NB4 (cell line): ENCODE data around the gene SRP19.

ENCODE experiments used
- TF ChIP-seq, protein P1 (sequence below): IDR thresholded peaks from 2 replicates; pipeline ENCODE4 v1.6.1; 2011; ENCODE audit warnings: low read depth, low read length
- TF ChIP-seq, protein P2 (sequence below): IDR thresholded peaks from one replicate; pipeline ENCODE4 v1.5.1; 2012; ENCODE audit warnings: low read depth, low read length

DNA sequence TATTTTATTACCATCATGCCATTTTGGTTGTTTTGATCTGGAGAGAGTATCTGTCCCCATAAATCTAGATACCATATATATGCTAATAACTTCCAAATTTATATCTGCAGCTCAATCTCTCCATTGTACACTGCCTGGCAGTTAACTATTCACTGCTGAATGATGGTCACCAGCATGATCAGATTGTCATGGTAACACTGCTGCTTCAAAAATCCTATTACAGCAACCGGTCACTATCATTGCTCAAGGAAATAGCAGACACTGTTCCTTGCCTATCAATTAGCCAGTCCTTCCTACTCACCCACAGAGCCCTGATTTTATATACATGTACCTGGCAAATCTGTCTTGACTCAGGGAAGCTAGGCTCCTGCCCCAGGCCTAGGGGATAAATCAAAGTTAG, 49.4 kb downstream of the SRP19 start:
- TF ChIP-seq, protein P1, sequence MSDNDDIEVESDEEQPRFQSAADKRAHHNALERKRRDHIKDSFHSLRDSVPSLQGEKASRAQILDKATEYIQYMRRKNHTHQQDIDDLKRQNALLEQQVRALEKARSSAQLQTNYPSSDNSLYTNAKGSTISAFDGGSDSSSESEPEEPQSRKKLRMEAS: no peak
- TF ChIP-seq, protein P2, sequence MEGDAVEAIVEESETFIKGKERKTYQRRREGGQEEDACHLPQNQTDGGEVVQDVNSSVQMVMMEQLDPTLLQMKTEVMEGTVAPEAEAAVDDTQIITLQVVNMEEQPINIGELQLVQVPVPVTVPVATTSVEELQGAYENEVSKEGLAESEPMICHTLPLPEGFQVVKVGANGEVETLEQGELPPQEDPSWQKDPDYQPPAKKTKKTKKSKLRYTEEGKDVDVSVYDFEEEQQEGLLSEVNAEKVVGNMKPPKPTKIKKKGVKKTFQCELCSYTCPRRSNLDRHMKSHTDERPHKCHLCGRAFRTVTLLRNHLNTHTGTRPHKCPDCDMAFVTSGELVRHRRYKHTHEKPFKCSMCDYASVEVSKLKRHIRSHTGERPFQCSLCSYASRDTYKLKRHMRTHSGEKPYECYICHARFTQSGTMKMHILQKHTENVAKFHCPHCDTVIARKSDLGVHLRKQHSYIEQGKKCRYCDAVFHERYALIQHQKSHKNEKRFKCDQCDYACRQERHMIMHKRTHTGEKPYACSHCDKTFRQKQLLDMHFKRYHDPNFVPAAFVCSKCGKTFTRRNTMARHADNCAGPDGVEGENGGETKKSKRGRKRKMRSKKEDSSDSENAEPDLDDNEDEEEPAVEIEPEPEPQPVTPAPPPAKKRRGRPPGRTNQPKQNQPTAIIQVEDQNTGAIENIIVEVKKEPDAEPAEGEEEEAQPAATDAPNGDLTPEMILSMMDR: no peak
